IMR-90 (cell line): Measurements from ENCODE around the gene XAF1.

Experiments
- BHLHE40 ChIP-seq: fragments of 150-350 bp; IDR thresholded peaks from 2 replicates; pipeline ENCODE4 v1.6.1; 2016; ENCODE audit warnings: mild to moderate bottlenecking, low read depth, low read length
- CEBPB ChIP-seq: IDR thresholded peaks from 2 replicates; pipeline ENCODE4 v1.6.1; 2012; ENCODE audit warnings: low read depth, low read length, improper control_type of control experiment
- CHD1 ChIP-seq: IDR thresholded peaks from 2 replicates; pipeline ENCODE4 v1.6.1; 2012; ENCODE audit warnings: low read depth, low read length, improper control_type of control experiment
- FOS ChIP-seq: fragments of 150-350 bp; IDR thresholded peaks from 2 replicates; pipeline ENCODE4 v1.6.1; 2016; ENCODE audit warnings: low read depth, low read length
- MAFK ChIP-seq: IDR thresholded peaks from 2 replicates; pipeline ENCODE4 v1.6.1; 2012; ENCODE audit warnings: low read depth, low read length, improper control_type of control experiment
- MAZ ChIP-seq: IDR thresholded peaks from 2 replicates; pipeline ENCODE4 v1.6.1; 2012; ENCODE audit warnings: low read depth, mild to moderate bottlenecking, low read length, improper control_type of control experiment, moderate library complexity, borderline replicate concordance
- MXI1 ChIP-seq: IDR thresholded peaks from 2 replicates; pipeline ENCODE4 v1.6.1; 2012; ENCODE audit warnings: low read depth, mild to moderate bottlenecking, low read length, moderate library complexity, borderline replicate concordance
- POLR2A ChIP-seq: IDR thresholded peaks from 2 replicates; pipeline ENCODE4 v1.6.1; 2012; ENCODE audit warnings: mild to moderate bottlenecking, low read depth, low read length
- RAD21 ChIP-seq: IDR thresholded peaks from 2 replicates; pipeline ENCODE4 v1.6.1; 2012; ENCODE audit warnings: low read length, improper control_type of control experiment
- RFX5 ChIP-seq: IDR thresholded peaks from 2 replicates; pipeline ENCODE4 v1.8.0; 2012; ENCODE audit warnings: low read depth, mild to moderate bottlenecking, low read length, moderate library complexity
- SMC3 ChIP-seq: fragments of 150-350 bp; IDR thresholded peaks from 2 replicates; pipeline ENCODE4 v1.6.1; 2016; ENCODE audit warnings: low read depth, mild to moderate bottlenecking, antibody characterized with exemption, low read length, moderate library complexity
- TF ChIP-seq, protein P1 (sequence below): fragments of 150-350 bp; IDR thresholded peaks from 2 replicates; pipeline ENCODE4 v1.6.1; 2017; ENCODE audit warnings: mild to moderate bottlenecking, antibody characterized with exemption, low read length, low read depth
- TF ChIP-seq, protein P2 (sequence below): conservative IDR thresholded peaks from 2 replicates; pipeline ENCODE4 v1.5.1; 2012; ENCODE audit warnings: mild to moderate bottlenecking, low read depth, low read length, improper control_type of control experiment

DNA sequence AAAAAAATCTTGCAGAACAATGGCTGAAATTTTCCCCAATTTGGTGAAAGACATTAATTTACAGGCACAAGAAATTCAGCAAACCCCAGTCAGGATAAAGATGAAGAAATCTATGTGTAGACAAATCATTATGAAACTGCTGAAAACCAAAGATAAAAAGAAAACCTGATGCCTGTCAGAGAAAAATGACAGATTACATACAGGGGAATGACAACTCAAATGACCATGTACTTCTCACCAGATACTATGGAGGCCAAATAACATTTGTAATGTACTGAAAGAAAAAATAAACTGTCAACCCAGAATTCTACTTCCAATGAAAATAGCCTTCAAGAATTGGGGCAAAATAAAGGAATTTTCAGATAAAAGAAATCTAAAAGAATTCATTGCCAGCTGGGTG, 7.2 kb upstream of the XAF1 start:
- TF ChIP-seq, protein P1, sequence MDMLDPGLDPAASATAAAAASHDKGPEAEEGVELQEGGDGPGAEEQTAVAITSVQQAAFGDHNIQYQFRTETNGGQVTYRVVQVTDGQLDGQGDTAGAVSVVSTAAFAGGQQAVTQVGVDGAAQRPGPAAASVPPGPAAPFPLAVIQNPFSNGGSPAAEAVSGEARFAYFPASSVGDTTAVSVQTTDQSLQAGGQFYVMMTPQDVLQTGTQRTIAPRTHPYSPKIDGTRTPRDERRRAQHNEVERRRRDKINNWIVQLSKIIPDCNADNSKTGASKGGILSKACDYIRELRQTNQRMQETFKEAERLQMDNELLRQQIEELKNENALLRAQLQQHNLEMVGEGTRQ: no peak
- TF ChIP-seq, protein P2, sequence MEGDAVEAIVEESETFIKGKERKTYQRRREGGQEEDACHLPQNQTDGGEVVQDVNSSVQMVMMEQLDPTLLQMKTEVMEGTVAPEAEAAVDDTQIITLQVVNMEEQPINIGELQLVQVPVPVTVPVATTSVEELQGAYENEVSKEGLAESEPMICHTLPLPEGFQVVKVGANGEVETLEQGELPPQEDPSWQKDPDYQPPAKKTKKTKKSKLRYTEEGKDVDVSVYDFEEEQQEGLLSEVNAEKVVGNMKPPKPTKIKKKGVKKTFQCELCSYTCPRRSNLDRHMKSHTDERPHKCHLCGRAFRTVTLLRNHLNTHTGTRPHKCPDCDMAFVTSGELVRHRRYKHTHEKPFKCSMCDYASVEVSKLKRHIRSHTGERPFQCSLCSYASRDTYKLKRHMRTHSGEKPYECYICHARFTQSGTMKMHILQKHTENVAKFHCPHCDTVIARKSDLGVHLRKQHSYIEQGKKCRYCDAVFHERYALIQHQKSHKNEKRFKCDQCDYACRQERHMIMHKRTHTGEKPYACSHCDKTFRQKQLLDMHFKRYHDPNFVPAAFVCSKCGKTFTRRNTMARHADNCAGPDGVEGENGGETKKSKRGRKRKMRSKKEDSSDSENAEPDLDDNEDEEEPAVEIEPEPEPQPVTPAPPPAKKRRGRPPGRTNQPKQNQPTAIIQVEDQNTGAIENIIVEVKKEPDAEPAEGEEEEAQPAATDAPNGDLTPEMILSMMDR: no peak
- TF ChIP-seq MAFK (no peak), CHD1 (no peak), RFX5 (no peak), CEBPB (no peak), POLR2A (no peak), MAZ (no peak), SMC3 (no peak), MXI1 (no peak), BHLHE40 (no peak), FOS (no peak), RAD21 (no peak)
